Measurements from ENCODE around the gene TCF20.

TCF20 gene

GRCh38 chr22:42258126-42258525 is 12.3 kb downstream of the TCF20 start:
- no peak for DNase-seq (ENCODE audit: low spot score)

- DNase-seq (ENCODE audit: low spot score) = no peak
These were observed 13.1 kb downstream of the TCF20 start for GRCh38 chr22:42257386-42257785.

- no peak for DNase-seq (ENCODE audit: low spot score)
These were observed 13.5 kb downstream of the TCF20 start for GRCh38 chr22:42256930-42257329.

DNA sequence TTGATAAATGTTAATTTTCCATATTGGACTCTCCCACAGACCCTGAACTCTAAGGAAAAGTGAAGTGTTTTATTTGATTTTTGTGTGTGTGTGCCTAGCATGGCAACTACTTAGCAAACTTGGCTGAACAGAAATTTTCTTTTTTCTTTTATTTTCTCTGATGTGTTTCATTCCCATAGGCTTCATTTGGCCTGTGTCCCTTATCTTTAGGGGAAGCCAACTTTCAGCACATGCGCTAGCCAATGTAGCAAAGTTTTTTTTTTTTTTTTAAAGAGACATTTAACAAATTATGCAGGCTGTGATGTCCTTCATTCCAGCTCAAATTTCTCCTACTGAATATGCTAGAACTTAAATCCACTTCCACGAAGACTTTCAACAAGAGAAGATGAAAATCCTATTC is 14.2 kb downstream of the TCF20 start:
- DNase-seq (ENCODE audit: low spot score) = no peak

- no peak for DNase-seq (ENCODE audit: low spot score)
These were observed 20.6 kb downstream of the TCF20 start for GRCh38 chr22:42249831-42250230.

DNA sequence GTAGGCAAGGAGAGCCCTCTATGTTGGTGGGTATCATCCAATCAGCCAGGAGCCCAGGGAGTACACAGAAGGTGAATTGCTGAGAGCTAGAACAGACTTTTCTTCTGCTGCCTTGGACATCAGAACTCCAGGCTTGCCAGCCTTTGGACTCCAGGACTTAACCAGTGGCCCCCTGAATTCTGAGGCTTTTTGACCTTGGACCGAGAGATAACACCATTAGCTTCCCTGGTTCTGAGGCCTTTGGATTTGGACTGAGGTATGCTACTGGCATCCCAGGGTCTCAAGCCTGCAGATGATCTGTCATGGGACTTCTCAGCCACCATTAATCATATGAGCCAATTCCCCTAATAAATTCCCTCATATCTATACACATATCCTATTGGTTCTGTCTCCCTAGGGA is 21.5 kb downstream of the TCF20 start:
- no peak for DNase-seq (ENCODE audit: low spot score)

GRCh38 chr22:42247596-42247995 is 22.9 kb downstream of the TCF20 start:
- DNase-seq (ENCODE audit: low spot score) = no peak

DNA sequence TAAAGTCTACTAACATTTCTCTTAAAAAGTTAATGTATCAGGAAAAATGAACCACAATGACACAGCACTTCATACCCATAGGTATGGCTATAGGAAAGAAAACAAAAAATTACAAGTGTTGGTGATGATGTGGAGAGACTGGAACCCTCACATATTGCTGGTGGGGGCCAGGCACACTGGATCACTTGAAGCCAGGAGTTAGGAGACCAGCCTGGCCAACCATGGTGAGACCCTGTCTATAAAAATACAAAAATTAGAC is 26.7 kb downstream of the TCF20 start:
- no peak for DNase-seq (ENCODE audit: low spot score)

DNA sequence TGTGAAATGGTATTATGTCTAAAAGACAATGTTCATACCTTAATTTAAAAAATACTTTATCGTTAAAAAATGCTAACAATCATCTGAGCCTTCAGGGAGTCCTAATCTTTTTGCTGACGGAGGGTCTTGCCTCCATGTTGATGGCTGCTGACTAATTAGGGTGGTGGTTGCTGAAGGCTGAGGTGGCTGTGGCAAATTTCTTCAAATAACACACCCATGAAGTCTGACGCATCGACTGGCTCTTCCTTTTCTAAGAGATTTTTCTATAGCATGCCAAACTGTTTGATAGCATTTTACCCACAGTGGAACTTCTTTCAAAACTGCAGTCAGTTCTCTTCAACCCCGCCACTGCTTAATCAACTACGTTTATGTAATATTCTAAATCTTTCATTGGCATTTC is 33.6 kb downstream of the TCF20 start:
- DNase-seq (ENCODE audit: low spot score) = no peak

GRCh38 chr22:42236268-42236667 is 34.2 kb downstream of the TCF20 start:
- DNase-seq (ENCODE audit: low spot score) = no peak

DNA sequence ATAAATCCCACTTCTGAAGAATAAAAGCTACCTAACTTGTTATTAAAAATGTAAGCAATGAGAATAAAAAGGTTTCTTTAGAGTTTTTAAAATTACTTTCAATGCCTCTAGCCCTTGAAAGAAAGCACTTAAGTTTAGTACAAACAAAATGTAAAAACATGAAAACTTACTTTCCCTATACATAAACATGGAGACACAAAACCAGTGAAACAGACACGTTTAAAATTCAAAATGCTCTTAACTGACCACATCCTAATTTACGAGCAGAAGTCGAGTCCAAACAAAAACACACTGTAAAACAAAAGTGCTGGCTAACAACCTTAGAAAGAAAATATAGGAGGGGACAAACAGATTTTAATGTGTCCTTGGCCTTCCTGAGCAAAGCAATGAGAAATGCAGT is 36.6 kb downstream of the TCF20 start:
- DNase-seq (ENCODE audit: low spot score) = no peak

- DNase-seq (ENCODE audit: low spot score) = no peak
These were observed 38.5 kb downstream of the TCF20 start for GRCh38 chr22:42231929-42232328.

GRCh38 chr22:42229455-42230149 is 40.9 kb downstream of the TCF20 start:
- DNase-seq (ENCODE audit: low spot score) = no peak

DNA sequence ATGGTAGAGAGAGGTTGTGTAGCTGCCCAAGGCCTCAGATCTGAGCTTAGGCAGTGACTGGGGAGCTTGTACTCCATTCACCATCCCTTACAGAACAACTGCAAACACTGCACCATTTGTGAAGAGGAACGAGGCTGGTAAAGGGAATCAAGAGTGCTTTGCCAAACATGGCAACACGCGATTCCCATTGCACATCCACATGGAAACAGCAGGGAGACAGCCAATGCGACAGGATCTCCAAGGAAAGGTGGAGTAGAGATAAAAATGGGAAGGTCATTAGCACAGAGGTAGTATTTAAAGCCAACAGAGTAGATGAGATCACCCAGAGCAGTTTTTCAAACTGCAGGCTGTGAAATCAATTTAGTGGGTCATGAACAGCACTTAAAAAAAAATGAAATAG is 42.0 kb downstream of the TCF20 start:
- no peak for DNase-seq (ENCODE audit: low spot score)

DNA sequence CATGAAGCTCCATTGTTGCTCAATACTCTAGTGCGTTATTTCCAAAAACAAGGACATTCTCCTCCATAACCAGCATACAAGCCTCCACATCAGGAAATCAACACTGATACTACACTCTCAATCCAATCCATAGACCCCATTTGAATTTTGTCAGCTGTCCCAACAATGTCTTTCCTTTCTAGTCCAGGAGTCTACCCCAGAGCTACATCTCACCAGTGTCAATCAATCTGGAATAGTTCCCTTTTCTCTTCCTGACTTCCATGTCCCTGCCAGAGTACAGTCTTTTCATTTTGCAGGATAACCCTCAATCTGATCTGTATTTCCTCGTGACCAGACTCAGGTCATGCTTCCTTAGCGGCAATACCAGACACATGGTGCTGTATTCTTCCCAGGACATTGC is 43.0 kb downstream of the TCF20 start:
- no peak for DNase-seq (ENCODE audit: low spot score)

DNA sequence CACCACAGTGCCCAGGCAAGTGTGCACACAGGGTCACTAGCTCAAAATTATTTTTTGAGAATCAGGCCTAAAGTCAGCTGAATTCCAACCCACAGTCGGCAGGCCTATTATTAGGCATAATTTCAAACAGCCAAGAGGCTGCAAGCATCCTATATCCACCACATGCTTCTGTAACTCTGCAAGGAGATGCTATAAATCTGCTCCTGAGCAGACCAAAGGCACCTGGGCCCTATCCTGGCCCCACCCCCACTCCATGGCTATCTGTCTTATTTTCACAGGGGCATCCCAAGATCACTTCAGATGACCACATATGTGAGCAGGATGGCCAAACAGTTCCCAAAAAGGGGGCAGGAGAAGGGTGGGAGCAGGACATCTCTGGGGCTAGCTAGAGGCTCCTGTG is 44.6 kb downstream of the TCF20 start:
- no peak for DNase-seq (ENCODE audit: low spot score)

GRCh38 chr22:42222140-42222539 is 48.3 kb downstream of the TCF20 start:
- no peak for DNase-seq (ENCODE audit: low spot score)
